ENCODE results near the gene IPO8. TPM values are rescaled to one million over a fixed set of nuclear protein-coding genes. Genes with fewer than 3 reads are reported as not detected.

The IPO8 gene
- total RNA-seq, 1 experiment from 2014 or later, result 48.0 TPM

GRCh38 chr12:30678221-30678620 lies 17.4 kb downstream of the IPO8 start:
- no peak overlapping the region for H3K23ac ChIP-seq (ENCODE audit: insufficient read length, low read depth, low read length)
- no peak overlapping the region for H3K4me2 ChIP-seq (ENCODE audit: insufficient read depth, insufficient read length, low read length)
- Mint-ChIP-seq H3K9me3 (no peaks in the 10 kb centered on the region; a peak in 1 of 5 replicates), H3K4me1 (no peaks in the 10 kb centered on the region), H3K4me3 (no peak overlapping the region), H3K36me3 (ENCODE audit: insufficient read depth in 1 of 3, low read depth in 3 of 3) (peaks cover 14 to 36% (median 32%) of the 10 kb centered on the region in 3 experiments), H3K27me3 (ENCODE audit: low read depth) (no peaks in the 10 kb centered on the region), H3K27ac (no peak overlapping the region)
- H2AK5ac ChIP-seq (ENCODE audit: insufficient read length, low read length), result no peak overlapping the region
- no peak overlapping the region for H4K5ac ChIP-seq (ENCODE audit: insufficient read length, low read depth, low read length)
- no peak for TF ChIP-seq CTCF (conservative IDR thresholded peaks at IDR 0.05)
- H3K14ac ChIP-seq (ENCODE audit: insufficient read depth, low read length), result no peak overlapping the region
- H2BK12ac ChIP-seq (ENCODE audit: insufficient read length, low read depth, low read length), result no peak overlapping the region
- H4K8ac ChIP-seq (replicated peaks; ENCODE audit: insufficient read length, low read depth, low read length), result no peak overlapping the region
- no peak overlapping the region for H2BK15ac ChIP-seq (ENCODE audit: low read depth, low read length)
- no peak overlapping the region for H2BK5ac ChIP-seq (ENCODE audit: insufficient read length, low read length)
- H3K23me2 ChIP-seq (ENCODE audit: insufficient read length, low read depth, low read length, poor library complexity, severe bottlenecking), result no peaks in the 10 kb centered on the region
- no CpG with 5 or more reads among the region's 1 CpG for WGBS (ENCODE audit: extremely low coverage, insufficient read length, low lambda C conversion rate)
- H3K56ac ChIP-seq (ENCODE audit: insufficient read length, low read depth, low read length), result no peak overlapping the region
- no peaks in the 10 kb centered on the region for H3K9me3 ChIP-seq (ENCODE audit: control insufficient read depth, low read depth, low read length)
- no peak for DNase-seq
- no peak overlapping the region for H3K18ac ChIP-seq (ENCODE audit: insufficient read length, low read depth, low read length)
- no peak overlapping the region for H2BK20ac ChIP-seq (ENCODE audit: low read depth, low read length, poor library complexity, severe bottlenecking)
- no peak overlapping the region for H2BK120ac ChIP-seq (ENCODE audit: low read depth, low read length, poor library complexity, severe bottlenecking)
- no peaks in the 10 kb centered on the region for H3K79me1 ChIP-seq (ENCODE audit: insufficient read depth, low read depth, low read length, poor library complexity, severe bottlenecking)
- H2AFZ ChIP-seq (ENCODE audit: low read length), result no peak overlapping the region
- H3K4ac ChIP-seq (ENCODE audit: low read depth, low read length), result no peak overlapping the region
- no peak overlapping the region for H3T11ph ChIP-seq (ENCODE audit: low read length)
- H4K91ac ChIP-seq (ENCODE audit: insufficient read length, low read depth, low read length), result no peak overlapping the region
- no peaks in the 10 kb centered on the region for H3K4me1 ChIP-seq (ENCODE audit: insufficient read depth, low read length)
- no peaks in the 10 kb centered on the region for H3K79me2 ChIP-seq (ENCODE audit: insufficient read depth, low read length)
- no peak overlapping the region for H3K9ac ChIP-seq (ENCODE audit: extremely low read depth, insufficient read length, low read length)
- H3K27ac ChIP-seq (ENCODE audit: insufficient read length, low read depth, low read length), result no peak overlapping the region
- no peaks in the 10 kb centered on the region for H4K20me1 ChIP-seq (ENCODE audit: control insufficient read depth, insufficient read depth, insufficient read length)
- no peaks in the 10 kb centered on the region for H3K27me3 ChIP-seq (ENCODE audit: insufficient read depth, low read length)

All from H9 (cell line).